Measurements from ENCODE around the gene SLC27A4.

DNA sequence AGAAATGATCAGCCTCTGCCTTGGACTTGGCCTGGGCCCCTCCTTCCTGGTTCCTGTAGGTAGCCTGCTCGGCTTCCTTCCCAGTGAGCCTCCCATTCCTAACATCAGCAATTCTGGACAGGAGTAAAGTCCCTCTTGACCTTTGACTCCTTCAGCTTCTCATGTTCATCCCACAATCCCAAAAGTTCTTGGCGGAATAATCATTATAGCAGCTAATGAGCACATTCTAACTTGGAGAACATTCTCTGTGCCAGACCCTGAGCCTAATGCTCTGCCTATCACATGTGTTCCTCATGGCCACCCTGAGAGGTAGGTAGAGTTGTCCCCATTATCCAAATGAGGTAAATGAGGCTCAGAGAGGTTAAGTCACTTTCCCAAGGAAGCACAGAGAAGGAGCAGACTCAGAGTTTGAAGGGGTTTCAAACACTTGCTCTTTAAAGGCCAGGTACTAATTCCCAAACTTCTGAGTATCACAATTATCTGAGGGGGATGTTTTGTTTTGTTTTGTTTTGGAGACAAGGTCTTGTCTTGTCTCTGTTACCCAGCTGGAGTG is 43.0 kb upstream of the SLC27A4 start:
- TF ChIP-seq, protein P1, sequence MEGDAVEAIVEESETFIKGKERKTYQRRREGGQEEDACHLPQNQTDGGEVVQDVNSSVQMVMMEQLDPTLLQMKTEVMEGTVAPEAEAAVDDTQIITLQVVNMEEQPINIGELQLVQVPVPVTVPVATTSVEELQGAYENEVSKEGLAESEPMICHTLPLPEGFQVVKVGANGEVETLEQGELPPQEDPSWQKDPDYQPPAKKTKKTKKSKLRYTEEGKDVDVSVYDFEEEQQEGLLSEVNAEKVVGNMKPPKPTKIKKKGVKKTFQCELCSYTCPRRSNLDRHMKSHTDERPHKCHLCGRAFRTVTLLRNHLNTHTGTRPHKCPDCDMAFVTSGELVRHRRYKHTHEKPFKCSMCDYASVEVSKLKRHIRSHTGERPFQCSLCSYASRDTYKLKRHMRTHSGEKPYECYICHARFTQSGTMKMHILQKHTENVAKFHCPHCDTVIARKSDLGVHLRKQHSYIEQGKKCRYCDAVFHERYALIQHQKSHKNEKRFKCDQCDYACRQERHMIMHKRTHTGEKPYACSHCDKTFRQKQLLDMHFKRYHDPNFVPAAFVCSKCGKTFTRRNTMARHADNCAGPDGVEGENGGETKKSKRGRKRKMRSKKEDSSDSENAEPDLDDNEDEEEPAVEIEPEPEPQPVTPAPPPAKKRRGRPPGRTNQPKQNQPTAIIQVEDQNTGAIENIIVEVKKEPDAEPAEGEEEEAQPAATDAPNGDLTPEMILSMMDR (IDR thresholded peaks at IDR 0.05): no peak
- TF ChIP-seq POLR2A (IDR thresholded peaks at IDR 0.05): no peak

Data from heart left ventricle (tissue), 13 donors.